Chondrocyte (in vitro differentiated cells): ENCODE data around the gene FLNB. TPM values are rescaled to one million over a fixed set of nuclear protein-coding genes. Genes with fewer than 3 reads are reported as not detected.

Experiments
- DNase-seq: peaks from one replicate; pipeline ENCODE4 v3.0.0; 2021; ENCODE audit warnings: mixed read lengths, low spot score
- H3K27ac Mint-ChIP-seq: one replicate; pipeline ENCODE4 v1.8.0; 2021; ENCODE audit warnings: mild to moderate bottlenecking, moderate library complexity, mixed read lengths; ENCODE audit not compliant: unreplicated experiment
- H3K27me3 Mint-ChIP-seq: 2 replicates; pipeline ENCODE4 v1.8.0; 2021; ENCODE audit warnings: low read depth, mixed read lengths
- H3K36me3 Mint-ChIP-seq: 2 replicates; pipeline ENCODE4 v1.8.0; 2021; ENCODE audit warnings: low read depth, mixed read lengths
- H3K4me1 Mint-ChIP-seq: 2 replicates; pipeline ENCODE4 v1.8.0; 2021; ENCODE audit warnings: low read depth, mild to moderate bottlenecking, mixed read lengths
- H3K4me3 Mint-ChIP-seq: one replicate; pipeline ENCODE4 v1.8.0; 2021; ENCODE audit warnings: mild to moderate bottlenecking, moderate library complexity, mixed read lengths; ENCODE audit not compliant: unreplicated experiment
- H3K9me3 Mint-ChIP-seq: 2 replicates; pipeline ENCODE4 v1.8.0; 2021; ENCODE audit warnings: low read depth, mixed read lengths
- CTCF ChIP-seq: fragments of 200-600 bp; sonication (generic); IDR thresholded peaks from 2 replicates; pipeline ENCODE4 v1.5.0; 2021; ENCODE audit warnings: antibody characterized with exemption, mild to moderate bottlenecking, moderate library complexity
- total RNA-seq: library from RNA; stranded (reverse); gene quantifications from 3 replicates; pipeline ENCODE4 v1.2.1, GENCODE V29; 2021

FLNB gene
- total RNA-seq, 1 donor from 2014 or later = 70.2 TPM

GRCh38 chr3:57989646-57990045 lies 18.6 kb upstream of the FLNB start:
- no peak overlapping the region for H3K4me3 Mint-ChIP-seq
- TF ChIP-seq CTCF = no peak
- no peaks in the 10 kb centered on the region for H3K9me3 Mint-ChIP-seq
- no peak for DNase-seq
- peaks cover 15% of the 10 kb centered on the region for H3K4me1 Mint-ChIP-seq
- no peaks in the 10 kb centered on the region for H3K36me3 Mint-ChIP-seq
- H3K27ac Mint-ChIP-seq = no peak overlapping the region
- H3K27me3 Mint-ChIP-seq = no peaks in the 10 kb centered on the region

GRCh38 chr3:57992452-57993213 lies 15.6 kb upstream of the FLNB start:
- DNase-seq = no peak
- no peak overlapping the region for H3K4me3 Mint-ChIP-seq
- H3K36me3 Mint-ChIP-seq = no peaks in the 10 kb centered on the region
- TF ChIP-seq CTCF = no peak
- H3K27me3 Mint-ChIP-seq = no peaks in the 10 kb centered on the region
- no peaks in the 10 kb centered on the region for H3K9me3 Mint-ChIP-seq
- H3K4me1 Mint-ChIP-seq = peaks cover 14% of the 10 kb centered on the region
- H3K27ac Mint-ChIP-seq = no peak overlapping the region

DNA sequence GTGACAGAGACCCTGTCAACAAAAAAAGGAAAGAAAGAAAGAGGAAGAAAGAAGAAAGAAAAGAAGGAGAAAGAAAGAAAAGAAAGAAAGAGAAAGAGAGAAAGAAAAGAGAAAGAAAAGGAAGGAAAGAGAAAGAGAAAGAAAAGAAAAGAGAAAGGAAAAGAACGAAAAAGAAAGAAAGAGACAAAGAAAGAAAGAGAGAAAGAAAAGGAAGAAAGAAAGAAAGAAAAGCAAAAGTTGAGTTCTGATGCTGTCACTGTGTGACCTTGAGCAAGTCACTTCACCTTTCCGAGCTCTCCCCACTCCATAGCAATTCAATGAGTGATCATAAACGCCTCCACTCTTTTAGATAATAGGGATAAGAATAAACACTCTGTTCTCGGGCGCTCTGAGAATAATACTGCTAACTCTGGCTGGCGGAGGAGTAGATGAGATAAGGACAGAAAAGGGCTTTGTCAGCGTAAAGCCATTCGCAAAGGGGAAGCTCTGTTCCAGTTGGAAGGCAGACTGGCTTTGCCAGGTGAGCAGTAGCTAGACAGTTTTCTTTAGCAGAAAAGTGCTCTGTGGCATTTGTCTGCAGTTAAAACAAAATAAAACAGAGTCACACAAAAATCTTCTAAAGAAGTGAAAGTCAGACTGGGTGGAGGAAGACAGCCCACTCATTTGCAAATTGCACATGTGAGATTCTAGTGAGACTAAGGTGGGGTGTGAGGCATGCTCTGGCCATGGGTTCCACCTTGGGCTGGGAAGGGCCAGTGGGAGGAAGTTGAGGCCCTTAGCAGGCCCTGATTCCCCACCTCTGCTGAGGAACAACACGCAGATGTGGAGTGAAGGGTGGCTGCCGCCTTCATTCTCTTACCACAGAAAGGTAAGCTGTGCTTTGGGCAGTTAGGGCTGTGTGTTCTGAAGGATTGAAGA lies 9.6 kb upstream of the FLNB start:
- Mint-ChIP-seq H3K36me3 (no peaks in the 10 kb centered on the region), H3K27me3 (no peaks in the 10 kb centered on the region), H3K9me3 (no peaks in the 10 kb centered on the region), H3K4me1 (peaks cover 20% of the 10 kb centered on the region), H3K27ac (no peak overlapping the region), H3K4me3 (no peak overlapping the region)
- no peak for DNase-seq
- no peak for TF ChIP-seq CTCF

- no peaks in the 10 kb centered on the region for H3K27me3 Mint-ChIP-seq
- H3K27ac Mint-ChIP-seq = no peak overlapping the region
- H3K9me3 Mint-ChIP-seq = no peaks in the 10 kb centered on the region
- no peak for TF ChIP-seq CTCF
- H3K36me3 Mint-ChIP-seq = no peaks in the 10 kb centered on the region
- DNase-seq = no peak
- no peak overlapping the region for H3K4me3 Mint-ChIP-seq
- peaks cover 20% of the 10 kb centered on the region for H3K4me1 Mint-ChIP-seq
Observed at GRCh38 chr3:57999417-58000115, 8.7 kb upstream of the FLNB start.
